ENCODE measurements around the gene DNMT3A.
A peak's percentile ranks its signal among the peaks of the same experiment; 100 is the strongest.
"Not testable (repeated sequence)": the region's sequence is repeated elsewhere in the genome, so short reads cannot be mapped to it uniquely, and the experiment has no call there.

DNMT3A gene

DNA sequence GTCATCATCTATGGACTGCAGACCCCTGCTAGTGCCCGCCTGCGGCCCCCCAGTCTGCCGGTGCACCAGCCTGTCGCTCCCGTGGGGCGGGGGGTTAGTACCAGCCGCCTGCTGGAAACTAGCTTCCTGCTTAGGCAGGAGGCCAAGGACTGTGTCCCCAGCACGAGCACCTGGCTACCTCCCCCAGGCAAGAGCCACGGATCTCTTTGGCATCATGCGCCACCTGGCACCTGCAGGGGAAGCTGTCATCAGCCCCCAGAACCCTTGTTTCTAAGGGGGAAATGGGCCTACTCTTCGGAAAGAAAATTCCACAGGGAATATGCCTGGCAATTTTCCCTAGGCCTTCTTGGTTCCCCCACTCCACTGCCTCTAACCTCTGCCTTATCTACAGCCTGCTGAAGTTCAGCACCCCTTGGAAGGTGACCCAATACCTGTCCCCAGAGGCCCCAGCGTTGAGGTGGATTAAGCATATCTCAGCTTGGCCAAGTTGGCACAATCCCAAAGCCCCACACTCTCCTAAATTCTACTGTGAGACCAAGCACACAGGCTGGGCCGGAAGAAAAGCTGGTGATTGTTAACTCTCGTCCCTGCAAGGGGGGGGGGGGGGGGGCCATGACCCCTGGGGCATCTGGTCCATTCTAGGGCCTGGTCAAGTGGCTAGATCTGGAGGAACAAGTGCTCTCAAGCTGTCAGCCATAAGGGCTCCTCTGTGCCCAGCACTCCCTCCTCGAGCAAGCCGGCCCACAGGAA is 111.4 kb downstream of the DNMT3A start:
- no peak for DNase-seq

DNA sequence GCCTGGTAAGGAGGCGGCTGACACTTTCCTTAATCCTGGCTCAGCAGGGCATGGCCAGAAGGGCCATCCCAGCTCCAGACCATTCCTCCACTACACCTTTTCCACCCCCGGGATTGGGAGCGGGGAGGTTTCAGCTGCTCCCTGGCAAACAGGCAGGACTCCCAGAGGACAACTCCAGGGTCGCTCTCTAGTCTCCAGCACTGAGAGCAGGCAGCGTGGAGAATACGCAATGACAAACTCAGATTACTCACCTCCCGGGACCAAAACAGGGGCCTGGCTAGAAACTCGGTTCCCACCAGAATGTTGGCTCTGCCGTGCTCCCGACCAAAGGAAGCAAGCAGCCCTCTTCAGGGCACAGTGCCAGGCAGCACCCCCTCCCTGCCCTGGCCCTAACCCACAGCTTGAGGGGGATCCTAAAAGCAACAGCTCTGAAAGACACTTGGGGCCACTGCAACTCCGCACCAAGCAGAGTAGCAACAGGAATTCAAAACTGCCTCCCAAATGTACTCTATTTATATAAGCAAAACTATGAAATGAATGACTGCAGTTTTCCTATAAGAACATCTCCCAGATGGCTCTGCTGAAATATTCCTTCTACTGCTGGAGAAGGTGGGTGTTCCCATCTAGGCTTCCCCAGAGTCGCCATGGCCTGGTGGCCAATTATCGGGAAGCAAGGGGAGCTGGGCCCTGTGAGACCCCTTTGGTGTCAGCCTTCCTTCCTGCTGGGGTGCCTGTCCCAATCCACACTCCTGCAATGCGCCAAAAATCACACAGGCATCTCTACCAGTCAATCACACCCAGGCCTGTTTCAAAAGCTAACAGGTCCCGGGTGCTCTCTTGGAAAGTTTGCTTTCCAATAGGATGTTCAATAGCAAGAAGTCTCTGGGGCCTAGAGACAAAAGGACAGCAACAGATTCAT is 112.2 kb downstream of the DNMT3A start:
- no peak for DNase-seq

DNA sequence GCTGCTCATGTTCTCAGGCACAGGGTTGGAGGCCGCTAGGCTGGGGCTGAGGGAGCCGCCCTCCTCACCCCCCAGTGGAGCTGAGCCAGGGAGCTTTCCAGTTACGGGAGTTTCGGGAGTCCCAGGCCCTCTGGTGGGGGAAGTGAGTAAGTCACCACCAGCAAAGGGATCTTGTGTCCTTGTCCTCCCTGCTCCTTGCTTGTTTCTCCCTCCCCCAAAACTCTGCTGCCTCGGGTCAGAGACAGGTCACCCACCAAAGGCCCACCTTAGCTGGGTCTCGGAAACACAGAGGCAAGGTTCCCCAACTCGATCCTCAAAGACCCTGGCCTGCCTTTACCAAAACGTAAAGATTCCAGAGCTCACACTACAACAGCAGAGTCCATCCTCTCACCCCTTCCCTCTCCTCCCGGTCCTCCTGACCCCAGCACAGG is 112.9 kb downstream of the DNMT3A start:
- peak; percentile 17 for DNase-seq

GRCh38 chr2:25227576-25227975 is 114.1 kb downstream of the DNMT3A start:
- DNase-seq, result no peak

DNA sequence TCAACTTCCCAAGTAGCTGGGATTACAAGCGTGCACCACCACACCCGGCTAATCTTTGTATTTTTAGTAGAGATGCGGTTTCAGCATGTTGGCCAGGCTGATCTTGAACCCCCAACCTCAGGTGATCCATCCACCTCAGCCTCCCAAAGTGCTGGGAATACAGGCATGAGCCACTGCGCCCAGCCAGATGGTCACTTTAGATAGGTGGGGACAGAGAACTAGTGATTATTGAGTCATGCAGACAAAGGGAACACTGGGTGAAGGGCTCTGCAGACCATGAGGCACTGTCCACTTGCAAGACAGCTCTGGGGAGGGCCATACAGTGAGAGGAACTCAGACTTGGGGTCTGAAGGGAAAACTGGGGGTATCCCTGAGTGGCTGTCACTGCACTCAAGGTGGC is 114.9 kb downstream of the DNMT3A start:
- DNase-seq, result no peak

DNA sequence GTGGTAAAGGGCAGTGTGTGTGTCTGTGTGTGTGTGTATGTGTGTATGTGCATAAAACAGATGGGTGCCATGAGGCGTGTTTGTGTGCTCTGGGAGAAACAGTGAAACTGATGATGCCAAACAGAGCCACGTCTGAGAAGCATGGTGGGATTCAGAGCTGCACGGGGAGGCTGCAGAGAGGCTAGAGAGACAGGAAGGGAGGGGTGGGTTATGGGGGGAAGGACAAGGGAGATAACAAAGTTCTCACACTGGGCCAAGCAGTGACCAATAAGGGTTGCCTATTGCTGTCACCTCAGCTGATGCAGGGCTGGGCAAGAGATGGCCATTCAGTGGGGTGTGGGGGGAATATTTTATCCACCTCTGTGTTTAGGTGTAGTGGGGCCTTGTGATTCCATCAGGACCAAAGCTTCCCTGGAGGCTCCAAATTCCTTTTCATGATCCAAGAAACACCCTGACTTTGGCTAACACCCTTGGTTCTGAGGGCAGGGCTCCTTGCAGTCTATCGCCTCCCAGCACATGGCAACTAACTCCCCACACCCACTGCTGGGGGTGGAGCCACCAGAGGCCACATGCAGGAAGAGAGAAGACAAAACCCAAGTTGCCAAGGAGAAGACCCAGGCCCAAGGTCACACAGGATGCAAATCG is 119.1 kb downstream of the DNMT3A start:
- DNase-seq, result no peak

GRCh38 chr2:25221579-25221978 is 120.1 kb downstream of the DNMT3A start:
- no peak for DNase-seq

DNA sequence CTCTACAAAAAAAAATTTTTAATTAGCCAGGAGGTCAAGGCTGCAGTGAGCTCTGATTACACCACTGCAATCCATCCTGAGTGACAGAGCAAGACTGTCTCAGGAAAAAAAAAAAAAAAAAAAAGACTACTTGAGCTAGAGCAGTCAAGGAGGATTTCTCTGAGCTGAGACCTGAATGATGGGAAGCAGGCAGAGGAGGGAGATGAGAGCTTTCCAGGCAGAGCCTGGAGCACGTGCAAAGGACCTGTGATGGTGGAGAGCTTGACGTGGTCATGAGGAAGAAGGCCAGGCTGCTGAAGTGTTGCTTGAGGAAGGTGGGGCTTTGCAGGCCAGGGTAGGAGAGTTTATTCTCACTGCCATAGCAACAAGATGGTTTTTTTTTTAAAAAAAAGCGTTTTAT is 121.4 kb downstream of the DNMT3A start:
- no peak for DNase-seq

- no peak for DNase-seq
Measured at GRCh38 chr2:25219621-25220020, 122.1 kb downstream of the DNMT3A start.

DNA sequence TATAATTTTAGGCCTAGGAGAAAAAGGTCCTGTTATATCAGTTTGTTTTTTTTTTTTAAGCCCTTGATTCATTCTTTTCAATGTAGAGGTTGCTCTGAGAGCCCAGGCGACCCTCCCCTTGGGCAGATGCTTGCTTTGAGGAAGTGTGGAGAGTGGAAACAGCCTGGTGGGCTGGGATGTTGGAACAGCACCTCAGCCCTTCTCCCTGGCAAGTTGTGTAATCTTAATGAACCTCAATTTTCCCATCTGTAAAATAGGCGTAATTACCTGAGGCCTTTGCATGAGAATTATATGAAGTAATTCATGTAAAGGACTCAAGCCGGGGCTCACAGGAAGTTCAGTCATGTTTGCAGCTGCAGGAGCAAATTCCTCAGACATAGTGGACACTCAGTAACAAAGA is 123.6 kb downstream of the DNMT3A start:
- no peak for DNase-seq

DNA sequence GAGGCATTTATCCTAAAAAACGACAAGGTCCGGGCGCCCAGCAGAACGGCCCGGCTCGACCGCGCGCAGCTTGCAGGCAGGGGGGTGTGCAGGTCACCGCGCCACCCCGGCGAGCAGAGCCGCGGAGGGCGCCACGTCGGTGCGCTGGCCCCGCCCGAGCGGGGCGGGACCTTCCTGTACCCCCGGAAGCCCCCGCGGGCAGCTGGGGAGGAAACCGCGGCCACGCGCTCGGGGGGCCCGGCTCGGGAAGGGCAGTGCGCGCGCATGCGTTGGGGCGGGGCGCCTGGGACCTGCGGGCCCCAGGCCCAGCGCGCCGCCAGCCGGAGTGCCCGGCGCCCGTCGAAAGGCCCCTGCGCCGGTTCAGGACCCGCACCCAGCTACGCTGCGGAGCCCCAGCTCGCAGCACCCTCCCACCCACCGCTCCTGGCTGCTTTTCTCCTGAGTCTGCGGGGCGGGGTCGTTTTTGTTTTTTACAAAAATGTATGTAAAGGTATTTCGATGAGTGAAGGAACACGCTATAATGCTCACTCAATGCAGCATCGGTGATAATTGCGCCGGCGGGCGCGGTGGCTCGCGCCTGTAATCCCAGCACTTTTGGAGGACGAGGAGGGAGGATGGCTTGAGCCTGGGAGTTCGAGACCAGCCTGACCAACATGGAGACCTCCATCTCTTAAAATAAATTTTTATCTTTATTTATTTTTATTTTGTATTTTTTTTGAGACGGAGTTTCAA is 125.6 kb downstream of the DNMT3A start:
- DNase-seq, result peak; percentile 71

DNA sequence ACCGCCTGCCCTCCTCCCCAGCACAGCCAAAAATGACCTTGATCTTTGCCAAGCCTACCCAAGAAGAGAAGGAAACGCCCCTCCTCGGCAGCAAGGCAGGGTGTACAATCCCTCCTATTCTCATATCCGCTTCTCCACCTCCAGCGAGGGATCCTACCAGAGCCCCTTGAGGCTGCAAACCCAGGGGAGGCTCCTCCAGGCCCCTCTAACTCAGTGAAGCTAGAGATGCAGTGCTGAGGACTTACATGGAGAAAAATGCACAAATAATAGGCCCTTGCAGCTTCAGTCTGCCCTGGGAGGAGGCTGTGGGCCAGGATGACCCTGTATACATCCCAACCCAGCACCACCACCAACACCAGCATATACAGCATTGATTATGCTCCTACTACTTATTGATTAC is 126.5 kb downstream of the DNMT3A start:
- DNase-seq, result no peak

DNA sequence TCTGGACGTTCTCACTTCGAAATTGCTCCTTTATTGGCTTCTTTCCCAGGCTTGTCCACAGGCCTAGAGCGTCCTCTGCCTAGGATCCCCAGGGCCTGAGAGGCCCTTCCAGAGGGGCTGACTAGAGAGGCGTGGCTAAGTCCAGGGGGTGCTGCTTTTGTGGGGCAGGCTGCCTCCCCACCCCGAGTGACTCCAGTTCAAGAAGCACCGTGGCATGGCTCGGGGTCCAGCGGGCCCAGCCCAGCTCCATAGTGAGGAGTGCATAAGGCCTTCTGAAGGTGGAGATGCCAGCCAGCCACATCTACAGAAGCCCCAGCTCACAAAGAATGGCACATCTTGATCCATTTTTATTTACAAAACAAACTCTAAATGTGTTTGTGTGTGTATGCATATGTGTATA is 128.5 kb downstream of the DNMT3A start:
- DNase-seq, result no peak

- not testable (repeated sequence) for DNase-seq
Measured at GRCh38 chr2:25210923-25211322, 130.8 kb downstream of the DNMT3A start.

- no peak for DNase-seq
Measured at GRCh38 chr2:25207078-25207545, 134.6 kb downstream of the DNMT3A start.

GRCh38 chr2:25204190-25204838 is 137.4 kb downstream of the DNMT3A start:
- no peak for DNase-seq

DNA sequence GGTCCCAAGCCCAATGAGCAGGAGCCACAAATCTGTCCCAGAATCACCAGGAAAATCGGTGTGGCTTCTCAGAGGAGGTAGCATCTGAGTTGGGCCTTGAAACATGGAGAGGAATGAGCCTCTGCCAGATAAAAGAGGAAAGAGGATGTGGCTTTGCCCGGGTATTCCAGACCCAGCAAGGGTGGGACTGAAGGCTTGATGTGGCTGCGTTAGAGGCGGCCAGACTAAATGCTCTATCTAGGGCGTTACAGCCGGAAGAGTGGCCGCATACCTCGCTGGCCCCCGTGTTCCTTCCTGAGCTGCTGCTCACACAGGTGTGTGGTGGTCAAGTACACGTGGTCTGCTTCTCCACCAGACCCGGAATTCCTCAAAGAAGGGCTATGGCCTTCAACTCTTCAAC is 139.4 kb downstream of the DNMT3A start:
- no peak for DNase-seq

DNA sequence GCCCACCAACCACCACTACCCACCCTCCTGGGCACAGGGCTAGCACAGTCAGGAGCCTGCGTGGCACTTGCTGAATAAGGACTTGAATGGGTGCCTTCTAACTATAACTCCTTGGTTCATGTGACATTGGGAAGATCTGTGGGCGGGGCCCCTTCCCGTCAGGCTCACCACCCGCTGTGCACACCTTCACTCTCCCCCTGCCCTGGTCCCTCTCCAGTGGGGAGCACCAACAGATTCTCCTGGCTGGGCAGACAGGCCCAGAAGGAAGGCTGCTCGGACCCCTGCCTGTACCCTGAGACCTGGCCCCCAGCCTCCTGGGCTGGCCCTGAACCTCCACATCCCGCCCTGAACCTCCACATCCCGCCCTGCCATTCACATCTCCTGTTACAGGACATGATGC is 139.9 kb downstream of the DNMT3A start:
- DNase-seq, result no peak

GRCh38 chr2:25201265-25201664 is 140.5 kb downstream of the DNMT3A start:
- DNase-seq, result no peak

GRCh38 chr2:25198576-25198975 is 143.1 kb downstream of the DNMT3A start:
- DNase-seq, result no peak

DNA sequence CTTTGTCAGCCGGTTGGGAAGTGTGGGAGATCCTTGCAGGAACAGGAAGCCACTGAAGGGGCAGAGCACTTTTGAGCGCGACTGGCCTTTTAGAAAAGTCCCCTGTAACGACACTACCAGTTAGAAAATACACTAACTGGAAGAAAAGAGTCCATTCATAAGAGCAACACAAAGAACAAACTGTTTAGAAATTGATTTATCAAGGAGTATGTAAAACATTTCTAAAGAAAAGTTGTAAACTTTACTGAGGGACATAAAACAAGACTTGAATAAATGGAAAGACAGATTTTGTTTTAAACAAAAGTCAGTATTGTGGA is 143.6 kb downstream of the DNMT3A start:
- no peak for DNase-seq
